Right renal cortex interstitium (tissue), 3 donors: ENCODE data around the gene ATP5F1D. TPM values are rescaled to one million over a fixed set of nuclear protein-coding genes. Genes with fewer than 3 reads are reported as not detected.
A peak's percentile ranks its signal among the peaks of the same experiment; 100 is the strongest.
"Not testable (repeated sequence)": the region's sequence is repeated elsewhere in the genome, so short reads cannot be mapped to it uniquely, and the experiment has no call there.

Source experiments
- DNase-seq, 3 donors: peaks; one replicate each; pipeline ENCODE4 v3.0.0-alpha.2; 2013; ENCODE audit warnings: low read depth in 3 of 3, low spot score in 2 of 3
- polyA plus RNA-seq, 3 donors: library from polyadenylated mRNA; unstranded; fragments of 120-200 nt; gene quantifications; one replicate each; pipeline ENCODE4 v1.2.1, GENCODE V29; 2013; ENCODE audit not compliant: insufficient read length in 3 of 3

Gene ATP5F1D
- polyA plus RNA-seq, 3 donors = 65.9 to 89.4 (median 78.9) TPM

DNA sequence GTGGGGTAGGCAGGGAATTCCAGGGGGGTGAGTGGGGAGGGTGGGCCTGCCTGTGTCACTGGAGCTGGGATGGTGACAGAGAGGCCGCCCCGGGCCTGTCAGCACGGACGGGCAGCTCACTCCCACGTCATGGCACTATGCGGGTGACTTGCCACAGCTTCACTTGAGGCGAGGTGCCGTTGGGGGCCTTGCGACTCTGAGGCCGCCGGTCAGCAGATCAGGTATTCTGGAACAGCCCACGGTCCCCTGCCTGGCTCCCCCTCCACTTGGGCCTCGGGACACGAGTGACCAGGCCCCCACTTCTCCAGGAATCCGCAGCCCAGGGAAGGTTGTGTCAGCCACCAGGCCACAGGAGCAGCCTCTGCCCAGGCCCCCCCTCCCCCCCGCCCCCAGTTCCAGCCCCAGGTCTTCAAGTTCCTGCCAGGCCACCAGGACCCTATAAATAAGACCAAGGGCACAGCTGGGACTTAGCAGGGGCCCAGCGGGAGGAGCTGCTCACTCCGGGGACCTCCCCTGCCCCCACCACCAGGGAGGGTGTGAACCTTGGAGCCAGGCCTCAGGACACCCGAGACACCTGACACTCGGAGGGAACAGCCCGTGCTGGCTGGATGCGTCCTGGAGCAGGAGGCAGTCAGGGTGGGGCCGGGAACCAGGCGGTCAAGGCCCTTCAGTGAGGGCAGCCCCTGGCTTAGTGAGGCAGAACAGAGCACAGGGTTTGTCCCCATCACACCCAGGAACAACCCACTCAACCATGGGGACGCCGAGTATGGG is 4.1 kb downstream of the ATP5F1D start:
- DNase-seq = no peak

GRCh38 chr19:1246265-1247087 is 4.9 kb downstream of the ATP5F1D start:
- DNase-seq = not testable (repeated sequence)

GRCh38 chr19:1247748-1248138 is 6.2 kb downstream of the ATP5F1D start:
- DNase-seq = no peak

GRCh38 chr19:1248139-1248785 is 6.7 kb downstream of the ATP5F1D start, which contains the start of gene MIDN:
Gene MIDN (plus strand): TSS chr19:1248583. CDS start chr19:1250297, 1,714 bp downstream.
- no peak for DNase-seq

GRCh38 chr19:1248786-1249297 is 7.3 kb downstream of the ATP5F1D start:
- no peak for DNase-seq

DNA sequence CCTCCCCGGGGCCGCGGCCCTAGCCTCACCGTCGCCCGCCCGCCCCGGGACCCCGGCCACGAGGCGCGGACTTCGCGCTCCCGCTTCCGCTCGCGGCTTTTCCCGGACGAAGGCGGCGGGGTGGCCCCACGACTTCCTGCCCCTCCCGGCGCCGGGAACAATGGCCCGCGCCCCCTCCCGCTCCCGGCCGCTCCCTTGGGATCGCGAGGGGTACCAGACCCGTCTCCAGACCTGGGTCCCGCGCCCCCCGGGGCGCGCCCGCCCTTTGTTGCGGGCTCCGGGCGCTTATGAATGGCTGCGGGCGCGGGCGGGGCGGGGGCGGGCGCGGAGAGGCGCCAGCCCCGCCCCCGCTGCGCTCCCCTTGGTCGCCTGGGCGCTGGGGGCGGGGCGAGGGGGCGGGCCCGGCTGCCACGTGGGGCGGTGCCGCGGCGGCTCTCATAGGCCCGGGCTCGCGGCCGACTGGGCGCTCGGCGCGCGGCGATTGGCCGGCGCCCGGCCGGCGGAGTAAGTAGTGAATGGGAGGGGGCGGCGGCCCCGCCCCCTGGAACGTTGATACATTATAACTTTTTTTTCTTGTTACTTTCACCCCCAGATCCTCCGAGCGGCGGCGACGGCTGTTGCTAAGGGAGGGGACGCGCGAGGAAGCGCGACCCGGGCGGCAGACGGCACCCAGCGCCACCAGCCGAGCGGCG is 7.9 kb downstream of the ATP5F1D start:
- DNase-seq = peak in 2 of 3 donors; percentile 89 to 94

GRCh38 chr19:1249990-1250436 is 8.5 kb downstream of the ATP5F1D start:
- no peak for DNase-seq

DNA sequence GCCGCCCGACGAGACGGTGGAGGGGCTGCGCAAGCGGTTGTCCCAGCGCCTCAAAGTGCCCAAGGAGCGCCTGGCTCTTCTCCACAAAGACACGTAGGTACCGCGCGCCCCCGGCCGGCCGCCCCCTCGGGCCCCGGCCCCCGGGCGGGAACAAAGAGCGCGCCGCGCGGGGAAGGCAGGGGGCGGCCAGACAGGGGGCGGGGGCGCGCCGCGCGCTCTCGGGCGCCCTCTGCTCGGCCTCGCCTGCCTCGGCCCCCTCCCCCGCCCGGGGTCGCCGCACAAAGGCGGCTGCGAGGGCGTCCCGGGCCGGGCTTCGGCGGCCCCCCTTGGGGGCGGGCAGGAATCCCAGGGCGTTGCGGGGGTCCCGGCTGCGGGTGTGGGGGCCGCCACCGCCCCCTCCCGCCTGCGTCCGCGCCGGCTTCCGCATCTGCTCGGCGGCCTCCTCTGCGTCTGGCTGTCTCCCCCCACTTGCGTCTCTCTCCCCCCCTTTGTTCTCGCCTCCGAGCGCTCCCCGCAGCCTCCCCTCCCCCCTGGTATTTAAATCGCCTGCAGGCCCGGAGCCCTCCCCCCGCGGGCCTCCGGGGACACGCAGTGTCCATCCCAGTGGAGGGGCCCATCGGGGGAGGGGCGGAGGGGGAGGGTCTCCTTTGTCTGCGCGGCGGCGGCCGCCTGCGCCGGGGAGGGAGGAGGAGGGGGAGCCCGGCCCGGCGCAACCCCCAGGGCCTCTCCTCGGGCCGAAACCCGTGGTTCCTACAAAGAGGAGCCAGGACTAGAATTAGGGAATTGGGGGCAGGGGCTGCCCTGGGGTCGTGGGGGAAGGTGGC is 9.1 kb downstream of the ATP5F1D start:
- DNase-seq = no peak

GRCh38 chr19:1251330-1252220 is 10.0 kb downstream of the ATP5F1D start:
- no peak for DNase-seq

- DNase-seq = no peak
These were observed 10.8 kb downstream of the ATP5F1D start for GRCh38 chr19:1252221-1252820.

- no peak for DNase-seq
These were observed 11.4 kb downstream of the ATP5F1D start for GRCh38 chr19:1252821-1253513.

- no peak for DNase-seq
These were observed 12.0 kb downstream of the ATP5F1D start for GRCh38 chr19:1253514-1254080.

- no peak for DNase-seq
These were observed 12.6 kb downstream of the ATP5F1D start for GRCh38 chr19:1254081-1254527.

DNA sequence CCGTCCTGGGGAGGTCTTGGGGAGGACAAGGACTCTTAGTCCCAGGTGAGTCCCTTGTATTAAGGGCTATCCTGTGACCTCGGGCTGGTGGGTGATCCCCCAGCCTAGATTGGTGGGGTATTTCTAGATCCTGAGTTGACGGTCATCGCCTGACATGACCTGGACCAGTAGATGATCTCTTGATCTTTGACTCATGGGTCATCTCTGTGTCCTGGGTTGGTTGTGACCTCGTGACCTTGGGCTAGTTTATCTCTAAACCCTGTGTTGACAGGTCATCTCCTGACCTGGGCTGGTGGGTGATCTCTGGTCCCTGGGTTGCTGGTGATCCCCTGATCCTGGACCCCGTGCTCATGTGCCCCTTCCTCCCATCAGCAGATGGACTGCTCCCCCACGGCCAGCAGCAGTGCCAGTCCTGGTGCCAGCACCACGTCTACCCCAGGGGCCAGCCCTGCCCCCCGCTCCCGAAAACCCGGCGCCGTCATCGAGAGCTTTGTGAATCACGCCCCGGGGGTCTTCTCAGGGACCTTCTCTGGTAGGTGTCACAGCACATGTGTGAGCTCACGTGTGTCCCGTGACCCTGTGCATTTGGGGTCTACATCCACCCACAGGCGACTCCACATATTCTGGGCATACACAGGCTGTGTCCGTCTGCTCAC is 13.1 kb downstream of the ATP5F1D start:
- no peak for DNase-seq

- no peak for DNase-seq
These were observed 13.9 kb downstream of the ATP5F1D start for GRCh38 chr19:1255186-1256161.
